ENCODE results near the gene ANKRD13D.

DNA sequence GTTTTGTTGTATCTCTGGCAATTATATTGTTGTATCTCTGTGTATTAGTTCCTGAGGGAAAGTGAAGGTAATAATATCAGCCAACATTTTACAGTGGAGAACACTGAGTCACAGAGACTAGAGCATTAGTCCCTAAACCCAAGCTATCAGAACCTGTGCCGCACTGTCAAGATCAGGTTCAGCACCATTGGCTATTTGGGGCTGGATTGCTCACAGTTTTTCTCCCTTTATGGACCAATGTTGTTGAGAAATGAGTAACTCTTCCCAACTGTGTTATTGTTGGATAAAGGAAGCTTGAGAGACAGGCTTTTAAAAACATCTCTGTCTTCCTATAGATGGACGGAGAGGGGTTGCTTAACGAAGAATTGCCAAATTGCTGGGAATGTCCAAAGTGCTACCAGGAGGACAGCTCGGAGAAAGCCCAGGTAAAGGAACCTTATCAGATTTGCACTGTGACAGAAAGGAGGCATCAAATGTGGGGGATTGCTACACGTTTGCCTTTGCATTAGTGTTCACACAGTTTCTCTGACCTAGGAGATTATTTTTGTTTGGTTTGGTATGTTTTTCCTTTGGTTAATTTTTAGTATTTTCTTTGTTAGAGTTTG is 41.1 kb upstream of the ANKRD13D start:
- TF ChIP-seq, protein P1, sequence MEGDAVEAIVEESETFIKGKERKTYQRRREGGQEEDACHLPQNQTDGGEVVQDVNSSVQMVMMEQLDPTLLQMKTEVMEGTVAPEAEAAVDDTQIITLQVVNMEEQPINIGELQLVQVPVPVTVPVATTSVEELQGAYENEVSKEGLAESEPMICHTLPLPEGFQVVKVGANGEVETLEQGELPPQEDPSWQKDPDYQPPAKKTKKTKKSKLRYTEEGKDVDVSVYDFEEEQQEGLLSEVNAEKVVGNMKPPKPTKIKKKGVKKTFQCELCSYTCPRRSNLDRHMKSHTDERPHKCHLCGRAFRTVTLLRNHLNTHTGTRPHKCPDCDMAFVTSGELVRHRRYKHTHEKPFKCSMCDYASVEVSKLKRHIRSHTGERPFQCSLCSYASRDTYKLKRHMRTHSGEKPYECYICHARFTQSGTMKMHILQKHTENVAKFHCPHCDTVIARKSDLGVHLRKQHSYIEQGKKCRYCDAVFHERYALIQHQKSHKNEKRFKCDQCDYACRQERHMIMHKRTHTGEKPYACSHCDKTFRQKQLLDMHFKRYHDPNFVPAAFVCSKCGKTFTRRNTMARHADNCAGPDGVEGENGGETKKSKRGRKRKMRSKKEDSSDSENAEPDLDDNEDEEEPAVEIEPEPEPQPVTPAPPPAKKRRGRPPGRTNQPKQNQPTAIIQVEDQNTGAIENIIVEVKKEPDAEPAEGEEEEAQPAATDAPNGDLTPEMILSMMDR (IDR thresholded peaks at IDR 0.05), result no peak
- TF ChIP-seq POLR2A (IDR thresholded peaks at IDR 0.05), result no peak
